Loucy (cell line): ENCODE measurements around the gene SUPT4H1.

ENCODE experiments used
- H2AFZ ChIP-seq: fragments of 200-600 bp; sonication (generic); 2 replicates; pipeline ENCODE4 v1.6.0; 2016; ENCODE audit warnings: antibody characterized with exemption, mild to moderate bottlenecking, low read length, moderate library complexity
- H3F3A ChIP-seq: fragments of 200-600 bp; 2 replicates; pipeline ENCODE4 v1.6.0; 2016; ENCODE audit warnings: antibody characterized with exemption, low read depth, mild to moderate bottlenecking
- H3K27me3 ChIP-seq: fragments of 200-600 bp; sonication (generic); 2 replicates; pipeline ENCODE4 v1.6.1; 2014; ENCODE audit warnings: low read length, mild to moderate bottlenecking; ENCODE audit not compliant: insufficient read depth, poor library complexity, severe bottlenecking
- H3K36me3 ChIP-seq: fragments of 200-600 bp; sonication (generic); 2 replicates; pipeline ENCODE4 v1.6.1; 2016; ENCODE audit warnings: low read length; ENCODE audit not compliant: insufficient read depth
- H3K4me1 ChIP-seq: fragments of 200-600 bp; sonication (generic); 2 replicates; pipeline ENCODE4 v1.5.1; 2014; ENCODE audit warnings: low read length, mild to moderate bottlenecking; ENCODE audit not compliant: insufficient read depth, poor library complexity, severe bottlenecking
- H3K4me2 ChIP-seq: fragments of 200-600 bp; sonication (generic); 2 replicates; pipeline ENCODE4 v1.6.0; 2014; ENCODE audit warnings: antibody characterized with exemption, low read length, low read depth, mild to moderate bottlenecking; ENCODE audit not compliant: poor library complexity, severe bottlenecking
- H3K4me3 ChIP-seq: fragments of 200-600 bp; sonication (generic); 2 replicates; pipeline ENCODE4 v1.5.1; 2014; ENCODE audit warnings: low read length, mild to moderate bottlenecking, mixed read lengths; ENCODE audit not compliant: poor library complexity, severe bottlenecking
- H3K79me2 ChIP-seq: fragments of 200-600 bp; sonication (generic); 2 replicates; pipeline ENCODE4 v1.6.1; 2014; ENCODE audit warnings: low read length; ENCODE audit not compliant: insufficient read depth
- H3K9ac ChIP-seq: fragments of 200-600 bp; sonication (generic); 2 replicates; pipeline ENCODE4 v1.6.0; 2014; ENCODE audit warnings: mild to moderate bottlenecking, low read depth, low read length, moderate library complexity; ENCODE audit not compliant: poor library complexity, severe bottlenecking
- H3K9me2 ChIP-seq: fragments of 200-600 bp; sonication (generic); replicated peaks from 2 replicates; pipeline ENCODE4 v1.6.1; 2016; ENCODE audit warnings: low read depth, low read length, mixed read lengths
- H3K9me3 ChIP-seq: fragments of 200-600 bp; sonication (generic); 2 replicates; pipeline ENCODE4 v1.6.1; 2014; ENCODE audit warnings: mild to moderate bottlenecking, antibody characterized with exemption, low read length, low read depth; ENCODE audit not compliant: insufficient read depth
- H4K20me1 ChIP-seq: fragments of 200-600 bp; sonication (generic); 2 replicates; pipeline ENCODE4 v1.6.0; 2014; ENCODE audit warnings: antibody characterized with exemption, low read length, mild to moderate bottlenecking; ENCODE audit not compliant: insufficient read depth, poor library complexity, severe bottlenecking
- CTCF ChIP-seq: fragments of 200-600 bp; sonication (generic); conservative IDR thresholded peaks from 2 replicates; pipeline ENCODE4 v1.5.1; 2014; ENCODE audit warnings: mild to moderate bottlenecking, antibody characterized with exemption, low read length
- EZH2phosphoT487 ChIP-seq: fragments of 200-600 bp; IDR thresholded peaks from 2 replicates; pipeline ENCODE4 v1.6.1; 2018; ENCODE audit warnings: antibody characterized with exemption, mild to moderate bottlenecking, moderate library complexity, borderline replicate concordance

The SUPT4H1 gene

GRCh38 chr17:58364270-58364942 is 12.4 kb upstream of the SUPT4H1 start:
- Histone ChIP-seq H3F3A (no peaks in the 10 kb centered on the region), H3K4me3 (no peak overlapping the region), H3K4me1 (no peaks in the 10 kb centered on the region), H3K27me3 (no peaks in the 10 kb centered on the region), H3K79me2 (peaks cover 16% of the 10 kb centered on the region), H3K4me2 (no peak overlapping the region), H3K9ac (no peak overlapping the region), H3K9me2 (no peaks in the 10 kb centered on the region), H2AFZ (no peak overlapping the region), H4K20me1 (no peaks in the 10 kb centered on the region), H3K36me3 (peaks cover 69% of the 10 kb centered on the region; the same call in 1 of the 2 replicates), H3K9me3 (no peaks in the 10 kb centered on the region)
- no peak for TF ChIP-seq CTCF
- TF ChIP-seq EZH2phosphoT487 = no peak

GRCh38 chr17:58363457-58364185 is 11.6 kb upstream of the SUPT4H1 start:
- H3F3A ChIP-seq = no peaks in the 10 kb centered on the region
- H2AFZ ChIP-seq = no peak overlapping the region
- H4K20me1 ChIP-seq = no peaks in the 10 kb centered on the region
- no peak overlapping the region for H3K4me3 ChIP-seq
- H3K9me2 ChIP-seq = no peaks in the 10 kb centered on the region
- H3K36me3 ChIP-seq = peaks cover 66% of the 10 kb centered on the region; the same call in 1 of the 2 replicates
- H3K9ac ChIP-seq = no peak overlapping the region
- no peaks in the 10 kb centered on the region for H3K27me3 ChIP-seq
- no peaks in the 10 kb centered on the region for H3K9me3 ChIP-seq
- no peaks in the 10 kb centered on the region for H3K4me1 ChIP-seq
- H3K79me2 ChIP-seq = peaks cover 16% of the 10 kb centered on the region
- TF ChIP-seq CTCF = no peak
- TF ChIP-seq EZH2phosphoT487 = no peak
- H3K4me2 ChIP-seq = no peak overlapping the region

- Histone ChIP-seq H3K9me2 (no peaks in the 10 kb centered on the region), H3K9me3 (no peaks in the 10 kb centered on the region), H3K4me1 (no peaks in the 10 kb centered on the region), H3F3A (no peaks in the 10 kb centered on the region), H2AFZ (no peak overlapping the region), H3K79me2 (peaks cover 14% of the 10 kb centered on the region), H4K20me1 (no peaks in the 10 kb centered on the region), H3K27me3 (no peaks in the 10 kb centered on the region), H3K9ac (no peak overlapping the region), H3K36me3 (peaks cover 76% of the 10 kb centered on the region; the same call in 1 of the 2 replicates), H3K4me2 (no peak overlapping the region), H3K4me3 (no peak overlapping the region)
- TF ChIP-seq EZH2phosphoT487 (no peak), CTCF (no peak)
Observed at GRCh38 chr17:58362368-58363014, 10.5 kb upstream of the SUPT4H1 start.
